NOMO-1 (cell line): ENCODE results near the gene WBP1L.
"Not testable (repeated sequence)": the region's sequence is repeated elsewhere in the genome, so short reads cannot be mapped to it uniquely, and the experiment has no call there.

Source experiments
- DNase-seq, 2 experiments: peaks; one replicate each; lab custom pipeline; 2025; ENCODE audit not compliant: unreplicated experiment in 2 of 2; lab: John Stamatoyannopoulos, UW

WBP1L gene

GRCh38 chr10:102743588-102744373 is at the start of gene WBP1L:
Gene WBP1L, plus strand, starts transcription at chr10:102743948. Its CDS starts 106 bp downstream, at chr10:102744054.
- DNase-seq = peak; percentile 94 to 99

GRCh38 chr10:102695401-102695800 is 48.3 kb upstream of the WBP1L start:
- not testable (repeated sequence) for DNase-seq

GRCh38 chr10:102696736-102697135 is 47.0 kb upstream of the WBP1L start:
- no peak for DNase-seq

GRCh38 chr10:102698894-102699293 is 44.9 kb upstream of the WBP1L start:
- no peak for DNase-seq

- no peak for DNase-seq
Observed at GRCh38 chr10:102701272-102701671, 42.5 kb upstream of the WBP1L start.

GRCh38 chr10:102701796-102702195 is 42.0 kb upstream of the WBP1L start:
- DNase-seq = no peak

GRCh38 chr10:102702742-102703141 is 41.0 kb upstream of the WBP1L start:
- DNase-seq = no peak

- no peak for DNase-seq
Observed at GRCh38 chr10:102704915-102705314, 38.8 kb upstream of the WBP1L start.

- peak in 1 of 2 experiments; percentile 62 for DNase-seq
Observed at GRCh38 chr10:102705531-102705930, 38.2 kb upstream of the WBP1L start.

GRCh38 chr10:102710609-102711008 is 33.1 kb upstream of the WBP1L start:
- no peak for DNase-seq

GRCh38 chr10:102712089-102712488 is 31.7 kb upstream of the WBP1L start:
- DNase-seq = no peak

GRCh38 chr10:102712843-102713538 is 30.8 kb upstream of the WBP1L start:
- peak in 1 of 2 experiments; percentile 33 for DNase-seq

GRCh38 chr10:102713539-102713813 is 30.3 kb upstream of the WBP1L start:
- DNase-seq = peak in 1 of 2 experiments; percentile 83

- DNase-seq = peak; percentile 97
Observed at GRCh38 chr10:102713814-102714620, 29.7 kb upstream of the WBP1L start, which contains the start of gene ARL3. Gene ARL3, minus strand, starts transcription at chr10:102714397. Its CDS starts 122 bp downstream, at chr10:102714275.

- peak in 1 of 2 experiments; percentile 72 for DNase-seq
Observed at GRCh38 chr10:102714621-102715455, 28.9 kb upstream of the WBP1L start, which contains the start of gene SFXN2. Gene SFXN2, plus strand, starts transcription at chr10:102714636. Its CDS starts 12,001 bp downstream, at chr10:102726637.

- DNase-seq = no peak
Observed at GRCh38 chr10:102715880-102716279, 27.9 kb upstream of the WBP1L start.

GRCh38 chr10:102716900-102717565 is 26.7 kb upstream of the WBP1L start:
- DNase-seq = not testable (repeated sequence)

GRCh38 chr10:102718220-102718619 is 25.5 kb upstream of the WBP1L start:
- DNase-seq = no peak

- DNase-seq = no peak
Observed at GRCh38 chr10:102720337-102720736, 23.4 kb upstream of the WBP1L start.
